Activated T-helper 9 cell treated with anti-CD3 and anti-CD28 coated beads, Interleukin-2, amount 50 U/mL, for 16 hours (primary cell): Measurements from ENCODE around the gene NOA1.
"Not testable (repeated sequence)": the region's sequence is repeated elsewhere in the genome, so short reads cannot be mapped to it uniquely, and the experiment has no call there.

Experiments used
- DNase-seq: peaks from one replicate; pipeline ENCODE4 v3.0.0-alpha.2; 2020; ENCODE audit warnings: low read depth

The NOA1 gene

GRCh38 chr4:56958111-56958517 lies 19.3 kb downstream of the NOA1 start:
- no peak for DNase-seq

- no peak for DNase-seq
These were observed 23.5 kb downstream of the NOA1 start for GRCh38 chr4:56953680-56954520.

- DNase-seq = no peak
These were observed 36.0 kb downstream of the NOA1 start for GRCh38 chr4:56941403-56941802.

GRCh38 chr4:56940971-56941370 lies 36.4 kb downstream of the NOA1 start:
- no peak for DNase-seq

DNA sequence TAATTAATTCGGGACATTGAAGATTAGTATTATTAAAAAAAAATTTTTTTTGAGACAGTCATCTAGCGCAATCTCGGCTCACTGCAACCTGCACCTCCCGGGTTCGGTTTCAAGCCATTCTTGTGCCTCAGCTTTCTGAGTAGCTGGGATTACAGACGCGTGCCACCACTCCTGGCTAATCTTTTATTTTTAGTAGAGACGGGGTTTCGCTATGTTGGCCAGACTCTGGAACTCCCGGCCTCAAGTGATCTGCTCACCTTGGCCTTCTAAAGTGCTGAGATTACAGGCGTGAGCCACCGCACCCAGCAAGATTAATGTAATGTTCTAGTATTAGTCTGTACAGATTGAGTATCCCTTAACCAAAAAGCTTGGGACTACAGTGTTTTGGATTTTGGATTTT lies 37.0 kb downstream of the NOA1 start:
- DNase-seq = no peak

GRCh38 chr4:56939826-56940225 lies 37.6 kb downstream of the NOA1 start:
- not testable (repeated sequence) for DNase-seq

GRCh38 chr4:56937262-56937661 lies 40.1 kb downstream of the NOA1 start:
- no peak for DNase-seq

DNA sequence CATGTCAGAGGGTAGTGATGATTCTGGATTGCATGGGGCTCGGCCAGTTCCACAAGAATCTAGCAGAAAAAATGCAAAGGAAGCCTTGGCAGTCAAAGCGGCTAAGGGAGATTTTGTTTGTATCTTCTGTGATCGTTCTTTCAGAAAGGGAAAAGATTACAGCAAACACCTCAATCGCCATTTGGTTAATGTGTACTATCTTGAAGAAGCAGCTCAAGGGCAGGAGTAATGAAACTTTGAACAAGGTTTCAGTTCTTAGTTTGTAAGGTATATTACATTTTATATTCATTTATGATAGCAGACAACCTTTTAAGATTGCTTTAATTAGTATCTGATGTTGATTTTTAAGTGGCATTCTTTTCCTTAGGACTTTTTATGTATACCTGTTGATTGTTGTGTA lies 45.5 kb downstream of the NOA1 start:
- DNase-seq = no peak

GRCh38 chr4:56930638-56931037 lies 46.8 kb downstream of the NOA1 start:
- DNase-seq = no peak

DNA sequence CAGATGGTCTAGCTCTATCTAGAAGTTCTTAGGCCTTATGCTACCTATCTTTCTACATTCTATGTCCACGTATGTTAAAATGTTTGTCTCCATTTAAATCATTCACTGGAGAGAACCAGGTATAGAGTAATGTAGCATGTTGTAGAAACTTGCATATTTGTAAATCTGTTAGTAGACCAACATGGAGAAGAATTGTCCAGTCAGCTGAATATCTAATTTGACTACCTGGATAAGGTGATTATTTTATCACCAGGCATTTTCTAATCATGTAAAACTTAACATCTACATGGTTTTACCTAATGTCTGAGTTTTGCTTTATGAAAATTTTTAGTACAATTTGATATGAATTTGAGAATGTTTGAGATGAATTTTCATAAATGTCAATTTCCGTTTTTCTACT lies 50.2 kb downstream of the NOA1 start:
- no peak for DNase-seq

DNA sequence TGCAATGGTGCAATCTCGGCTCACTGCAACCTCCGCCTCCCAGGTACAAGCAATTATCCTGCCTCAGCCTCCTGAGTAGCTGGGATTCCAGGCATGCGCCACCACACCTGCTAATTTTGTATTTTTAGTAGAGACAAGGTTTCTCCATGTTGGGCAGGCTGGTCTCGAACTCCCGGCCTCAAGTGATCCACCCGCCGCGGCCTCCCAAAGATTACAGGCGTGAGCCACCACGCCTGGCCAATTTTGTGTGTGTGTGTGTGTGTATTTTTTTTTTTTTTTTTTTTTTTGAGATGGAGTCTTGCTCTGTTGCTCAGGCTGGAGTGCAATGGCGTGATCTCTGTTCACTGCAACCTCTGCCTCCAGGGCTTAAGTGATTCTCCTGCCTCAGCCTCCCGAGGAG lies 62.4 kb downstream of the NOA1 start:
- not testable (repeated sequence) for DNase-seq

DNA sequence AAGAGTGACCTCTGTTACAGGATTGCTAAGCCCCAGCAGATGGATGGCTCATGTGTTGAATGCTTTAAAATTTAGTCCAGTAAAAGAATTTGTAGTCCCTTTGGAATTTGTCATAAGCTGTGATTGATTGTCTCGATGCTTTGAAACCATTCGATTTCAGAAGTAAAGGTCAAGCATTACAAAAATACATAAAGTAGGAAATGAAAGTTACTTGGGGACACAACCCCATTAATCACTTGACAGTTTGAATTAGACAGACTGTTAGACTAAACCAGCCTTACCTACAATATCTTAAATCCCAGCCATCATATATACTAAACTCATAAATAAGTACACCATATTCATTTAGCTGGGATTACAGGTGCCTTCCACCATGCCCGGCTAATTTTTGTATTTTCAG lies 63.1 kb downstream of the NOA1 start:
- DNase-seq = no peak
